Loucy (cell line): ENCODE measurements around the gene NRXN3.

Experiments
- EZH2phosphoT487 ChIP-seq: fragments of 200-600 bp; IDR thresholded peaks from 2 replicates; pipeline ENCODE4 v1.6.1; 2018; ENCODE audit warnings: antibody characterized with exemption, mild to moderate bottlenecking, moderate library complexity, borderline replicate concordance
- TF ChIP-seq, protein P1 (sequence below): fragments of 200-600 bp; sonication (generic); conservative IDR thresholded peaks from 2 replicates; pipeline ENCODE4 v1.5.1; 2014; ENCODE audit warnings: mild to moderate bottlenecking, antibody characterized with exemption, low read length

DNA sequence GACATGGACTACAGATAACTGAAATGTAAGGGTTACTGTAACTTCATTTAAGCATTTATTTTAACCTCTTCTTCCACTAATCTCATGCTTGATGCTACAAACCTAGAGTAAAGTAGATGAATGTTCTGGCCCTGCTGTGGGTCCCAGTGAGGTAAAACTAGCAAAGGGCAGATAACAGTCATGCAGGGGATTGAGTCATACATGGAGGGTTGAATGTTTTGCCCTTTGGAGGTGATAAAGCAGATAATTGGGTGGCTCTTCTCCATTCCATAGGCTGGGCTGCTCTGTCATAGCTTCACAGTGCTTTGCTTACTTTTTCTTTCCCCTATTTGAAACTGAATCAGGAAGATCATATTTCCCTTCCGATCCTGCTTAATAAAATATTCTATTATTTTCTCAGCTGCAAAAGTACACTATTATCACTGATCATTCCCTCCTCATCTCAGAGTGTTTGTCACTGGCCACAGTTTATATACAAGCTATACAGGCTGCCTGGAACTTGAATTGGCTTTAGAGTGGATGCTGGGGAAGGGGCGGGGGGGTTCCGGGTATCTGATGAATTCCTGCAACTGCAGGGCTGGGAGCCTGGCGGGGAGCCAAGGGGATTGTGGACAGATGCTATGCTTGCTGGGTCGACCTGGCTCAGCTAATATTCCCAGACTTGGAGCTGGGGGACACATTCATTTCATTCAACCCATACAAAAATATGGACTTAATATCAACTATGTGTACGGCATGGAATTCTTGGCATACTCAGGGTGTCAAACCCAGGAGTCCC lies 235.1 kb downstream of the NRXN3 start:
- TF ChIP-seq, protein P1, sequence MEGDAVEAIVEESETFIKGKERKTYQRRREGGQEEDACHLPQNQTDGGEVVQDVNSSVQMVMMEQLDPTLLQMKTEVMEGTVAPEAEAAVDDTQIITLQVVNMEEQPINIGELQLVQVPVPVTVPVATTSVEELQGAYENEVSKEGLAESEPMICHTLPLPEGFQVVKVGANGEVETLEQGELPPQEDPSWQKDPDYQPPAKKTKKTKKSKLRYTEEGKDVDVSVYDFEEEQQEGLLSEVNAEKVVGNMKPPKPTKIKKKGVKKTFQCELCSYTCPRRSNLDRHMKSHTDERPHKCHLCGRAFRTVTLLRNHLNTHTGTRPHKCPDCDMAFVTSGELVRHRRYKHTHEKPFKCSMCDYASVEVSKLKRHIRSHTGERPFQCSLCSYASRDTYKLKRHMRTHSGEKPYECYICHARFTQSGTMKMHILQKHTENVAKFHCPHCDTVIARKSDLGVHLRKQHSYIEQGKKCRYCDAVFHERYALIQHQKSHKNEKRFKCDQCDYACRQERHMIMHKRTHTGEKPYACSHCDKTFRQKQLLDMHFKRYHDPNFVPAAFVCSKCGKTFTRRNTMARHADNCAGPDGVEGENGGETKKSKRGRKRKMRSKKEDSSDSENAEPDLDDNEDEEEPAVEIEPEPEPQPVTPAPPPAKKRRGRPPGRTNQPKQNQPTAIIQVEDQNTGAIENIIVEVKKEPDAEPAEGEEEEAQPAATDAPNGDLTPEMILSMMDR: no peak
- no peak for TF ChIP-seq EZH2phosphoT487
